GM12878 (cell line): ENCODE data around the gene USP36. TPM values are rescaled to one million over a fixed set of nuclear protein-coding genes. Genes with fewer than 3 reads are reported as not detected.

Source experiments
- ATAC-seq: fragments of 200-7000 bp; cut with Tn5 transposase; 3 replicates; pipeline ENCODE4 v1.9.1; 2020; ENCODE audit warnings: mild to moderate bottlenecking, moderate library complexity
- BruUV-seq: library from RNA; stranded (reverse); fragments of 400-500 nt; replicated peaks from 2 replicates; lab custom pipeline; 2021; lab: Mats Ljungman, UMichigan
- CTCF ChIA-PET: fragments of 300-600 bp; sonication (Branson Sonifier 250); formaldehyde crosslinking; extraction: SDS; loops from one replicate; lab custom pipeline; 2021; ENCODE audit warnings: inconsistent platforms; lab: Yijun Ruan, JAX
- POLR2A ChIA-PET: fragments of 350-600 bp; formaldehyde crosslinking; extraction: SDS; loops from one replicate; lab custom pipeline; 2021; ENCODE audit warnings: inconsistent platforms; lab: Charles Lee
- RAD21 ChIA-PET: fragments of 300-600 bp; sonication (Branson Sonifier 250); formaldehyde crosslinking; loops from one replicate; lab custom pipeline; 2023; ENCODE audit warnings: antibody characterized with exemption; ENCODE audit not compliant: unreplicated experiment; lab: Charles Lee
- SMC1A ChIA-PET: fragments of 300-600 bp; sonication (Branson Sonifier 250); formaldehyde crosslinking; loops from one replicate; lab custom pipeline; 2023; ENCODE audit not compliant: unreplicated experiment, uncharacterized antibody; lab: Charles Lee
- DNase-seq: peaks from one replicate; pipeline ENCODE4 v3.0.0-alpha.2; 2011; ENCODE audit warnings: low read depth, low spot score
- FAIRE-seq: peaks from 3 replicates; lab custom pipeline; 2011; peaks lifted over from hg19 to GRCh38; lab: Jason Lieb, UNC
- H2AFZ ChIP-seq: 2 replicates; pipeline ENCODE4 v1.6.0; 2011; ENCODE audit warnings: low read depth, low read length, control low read depth; ENCODE audit not compliant: control insufficient read depth
- H3K27ac ChIP-seq: 2 replicates; pipeline ENCODE4 v1.5.1; 2011; ENCODE audit warnings: control low read depth; ENCODE audit not compliant: control insufficient read depth, insufficient read depth
- H3K27me3 ChIP-seq, 2 experiments: replicated peaks in 1 of 2; 2 replicates each; pipeline versions ENCODE4 v1.6.0 to v1.6.1; 2011; ENCODE audit warnings: low read length in 1 of 2; ENCODE audit not compliant: control insufficient read depth in 2 of 2, insufficient read depth in 2 of 2
- H3K36me3 ChIP-seq, 2 experiments: 2 replicates each; pipeline ENCODE4 v1.5.1; 2011; ENCODE audit warnings: low read length in 1 of 2; ENCODE audit not compliant: control insufficient read depth in 2 of 2, insufficient read depth in 2 of 2
- H3K4me1 ChIP-seq: 2 replicates; pipeline ENCODE4 v1.6.1; 2011; ENCODE audit warnings: mild to moderate bottlenecking, low read length, moderate library complexity, mixed read lengths; ENCODE audit not compliant: control insufficient read depth, insufficient read depth
- H3K4me2 ChIP-seq: 2 replicates; pipeline ENCODE4 v1.6.0; 2011; ENCODE audit warnings: control low read depth; ENCODE audit not compliant: control insufficient read depth, insufficient read depth
- H3K4me3 ChIP-seq: fragments of 200-600 bp; sonication (generic); 2 replicates; pipeline ENCODE4 v1.5.1; 2016
- H3K79me2 ChIP-seq: 2 replicates; pipeline ENCODE4 v1.6.0; 2011; ENCODE audit warnings: low read length; ENCODE audit not compliant: control insufficient read depth, insufficient read depth
- H3K9ac ChIP-seq: 2 replicates; pipeline ENCODE4 v1.8.0; 2011; ENCODE audit warnings: low read length, control low read depth, mixed read lengths; ENCODE audit not compliant: control insufficient read depth, insufficient read depth
- H3K9me3 ChIP-seq: replicated peaks from 3 replicates; pipeline ENCODE4 v1.5.1; 2011; ENCODE audit warnings: mild to moderate bottlenecking, low read length; ENCODE audit not compliant: control insufficient read depth, insufficient read depth
- H4K20me1 ChIP-seq: 2 replicates; pipeline ENCODE4 v1.6.0; 2011; ENCODE audit not compliant: control insufficient read depth, insufficient read depth
- CHD1 ChIP-seq: IDR thresholded peaks from 2 replicates; pipeline ENCODE4 v1.6.1; 2012; ENCODE audit warnings: low read depth, low read length, improper control_type of control experiment
- CHD4 ChIP-seq: fragments of 200-600 bp; sonication (generic); IDR thresholded peaks from 2 replicates; pipeline ENCODE4 v1.6.1; 2016; ENCODE audit warnings: mild to moderate bottlenecking
- EED ChIP-seq: sonication (generic); IDR thresholded peaks from 2 replicates; pipeline ENCODE4 v1.6.1; 2016; ENCODE audit warnings: antibody characterized with exemption, low read depth
- ESRRA ChIP-seq: IDR thresholded peaks from 2 replicates; pipeline ENCODE4 v1.6.1; 2012; ENCODE audit warnings: mild to moderate bottlenecking, low read length, improper control_type of control experiment
- EZH2 ChIP-seq: IDR thresholded peaks from 2 replicates; pipeline ENCODE4 v1.6.1; 2012; ENCODE audit warnings: low read depth, mild to moderate bottlenecking, control low read depth, inconsistent platforms, low read length, borderline replicate concordance; ENCODE audit not compliant: control insufficient read depth
- IKZF1 ChIP-seq: fragments of 450-650 bp; conservative IDR thresholded peaks from 2 replicates; pipeline ENCODE4 v1.6.1; 2017; ENCODE audit warnings: antibody characterized with exemption, mild to moderate bottlenecking
- MXI1 ChIP-seq: fragments of 150-350 bp; IDR thresholded peaks from 2 replicates; pipeline ENCODE4 v1.6.1; 2011; ENCODE audit warnings: low read depth, mild to moderate bottlenecking, inconsistent platforms, low read length, improper control_type of control experiment
- MYC ChIP-seq: IDR thresholded peaks from 2 replicates; pipeline ENCODE4 v1.6.1; 2011; ENCODE audit warnings: mild to moderate bottlenecking, low read length, moderate library complexity, inconsistent platforms; ENCODE audit not compliant: insufficient read depth, insufficient replicate concordance, insufficient read length, severe bottlenecking
- PML ChIP-seq: IDR thresholded peaks from 2 replicates; pipeline ENCODE4 v1.6.1; 2012; ENCODE audit warnings: low read length, inconsistent platforms
- SIN3A ChIP-seq: IDR thresholded peaks from 2 replicates; pipeline ENCODE4 v1.6.1; 2012; ENCODE audit warnings: low read depth, low read length, improper control_type of control experiment
- SMAD5 ChIP-seq: IDR thresholded peaks from 2 replicates; pipeline ENCODE4 v1.6.1; 2016; ENCODE audit warnings: antibody characterized with exemption, low read depth
- SMC3 ChIP-seq: IDR thresholded peaks from 2 replicates; pipeline ENCODE4 v1.6.1; 2011; ENCODE audit warnings: low read length, improper control_type of control experiment, borderline replicate concordance
- STAT3 ChIP-seq: IDR thresholded peaks from 2 replicates; pipeline ENCODE4 v1.6.1; 2011; ENCODE audit warnings: low read depth, low read length, improper control_type of control experiment
- SUZ12 ChIP-seq: fragments of 200-600 bp; sonication (generic); IDR thresholded peaks from one replicate; pipeline ENCODE4 v1.6.1; 2018; ENCODE audit warnings: antibody characterized with exemption, mild to moderate bottlenecking; ENCODE audit not compliant: unreplicated experiment
- TAF1 ChIP-seq: IDR thresholded peaks from 2 replicates; pipeline ENCODE4 v1.6.1; 2011; ENCODE audit warnings: mild to moderate bottlenecking, low read depth, low read length, borderline replicate concordance
- WGBS: methylation state at CpG from one replicate; pipeline ENCODE4 v1.1.6; 2016; ENCODE audit warnings: low lambda C conversion rate; ENCODE audit not compliant: insufficient replicate concordance, insufficient coverage; ENCODE audit errors: missing lambda C conversion rate; 5-methylcytosine and 5-hydroxymethylcytosine counted together
- in situ Hi-C: fragments of 300-500 bp; cut with MboI; formaldehyde crosslinking; loops from 9 replicates; pipeline ENCODE4 v1.14.3; 2018; ENCODE audit warnings: mixed read lengths
- intact Hi-C: fragments of 100-400 bp; cut with micrococcal nuclease; formaldehyde crosslinking; loops from one replicate; pipeline ENCODE4 v1.14.2; 2022; ENCODE audit not compliant: unreplicated experiment
- polyA plus RNA-seq, 11 experiments: library from polyadenylated mRNA; depleted of rRNA in 4 of 11; unstranded in 6 of 11; stranded (reverse) in 5 of 11; fragments of >200 nt; fragmentation: Nextera tagmentation in 4 of 11; fragmentation: Illumina TruSeq in 1 of 11; extraction: Ambion mirVana in 4 of 11; extraction: Trizol in 1 of 11; gene quantifications; 1 replicate in 1 of 11; 2 replicates in 10 of 11; pipeline versions ENCODE4 v1.2.1 to v1.2.3, GENCODE V29; 2011 to 2016; ENCODE audit warnings: inconsistent platforms in 2 of 11, missing spikeins in 2 of 11, low read depth in 1 of 11
- total RNA-seq, 4 experiments: library from RNA; depleted of rRNA in 3 of 4; stranded (reverse); fragments of >200 nt in 3 of 4; fragmentation: Illumina TruSeq in 1 of 4; extraction: Trizol in 1 of 4; gene quantifications; 2 replicates each; pipeline versions ENCODE4 v1.2.1 to v1.2.3, GENCODE V29; 2013 to 2021
- TF ChIP-seq, protein P1 (sequence below): fragments of 450-650 bp; conservative IDR thresholded peaks from 2 replicates; pipeline ENCODE4 v1.6.1; 2017; ENCODE audit warnings: mild to moderate bottlenecking, moderate library complexity

Gene USP36
- total and polyA plus RNA-seq, 10 of the 15 experiments (the other 5 are each of a cell fraction or from before 2014, with no cell fraction given), result 7.2 to 65.7 (median 33.6) TPM

DNA sequence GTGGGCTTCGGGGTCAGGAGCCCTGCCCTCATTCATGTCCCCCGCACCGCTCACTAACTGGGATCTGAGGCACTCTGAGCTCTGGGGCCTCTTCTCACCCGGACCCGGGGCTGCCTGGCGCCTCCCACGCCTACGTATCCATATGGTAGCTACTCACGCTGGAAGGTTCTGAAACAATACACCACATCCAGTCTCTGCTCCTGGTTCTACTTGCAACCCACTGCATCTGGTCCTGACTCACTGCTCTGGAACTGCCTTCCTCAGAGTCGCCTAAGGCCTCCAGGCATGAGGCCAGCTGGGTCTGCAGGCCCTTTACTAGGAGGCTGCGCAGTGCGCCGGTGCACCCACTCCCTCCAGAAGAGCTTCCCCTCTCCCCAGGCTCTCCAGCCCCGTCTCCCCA, 18.1 kb downstream of the USP36 start:
- CTCF ChIA-PET, result no interaction called here
- H3K4me2 ChIP-seq, result no peak overlapping the region
- in situ Hi-C loops, result no loop called here
- TF ChIP-seq MYC, result no peak
- intact Hi-C loops, result no loop called here
- FAIRE-seq (no peak), ATAC-seq (no peak), DNase-seq (no peak)
- POLR2A ChIA-PET, result no interaction called here
- SMC1A ChIA-PET, result no interaction called here
- BruUV-seq, result TSS peak; percentile 43
- H3K27me3 ChIP-seq, result no peaks in the 10 kb centered on the region
- H3K36me3 ChIP-seq, result peaks cover 50 to 52% of the 10 kb centered on the region in 2 experiments
- 94% methylated on average over 12 of the region's 14 CpGs for WGBS
- no peaks in the 10 kb centered on the region for H3K4me1 ChIP-seq
- no peaks in the 10 kb centered on the region for H4K20me1 ChIP-seq
- H3K4me3 ChIP-seq, result no peak overlapping the region
- RAD21 ChIA-PET, result no interaction called here
- no peak overlapping the region for H2AFZ ChIP-seq
- H3K79me2 ChIP-seq, result no peaks in the 10 kb centered on the region; the same call in 1 of the 2 replicates
- no peak overlapping the region for H3K9ac ChIP-seq
- no peaks in the 10 kb centered on the region for H3K9me3 ChIP-seq
- H3K27ac ChIP-seq, result no peak overlapping the region

DNA sequence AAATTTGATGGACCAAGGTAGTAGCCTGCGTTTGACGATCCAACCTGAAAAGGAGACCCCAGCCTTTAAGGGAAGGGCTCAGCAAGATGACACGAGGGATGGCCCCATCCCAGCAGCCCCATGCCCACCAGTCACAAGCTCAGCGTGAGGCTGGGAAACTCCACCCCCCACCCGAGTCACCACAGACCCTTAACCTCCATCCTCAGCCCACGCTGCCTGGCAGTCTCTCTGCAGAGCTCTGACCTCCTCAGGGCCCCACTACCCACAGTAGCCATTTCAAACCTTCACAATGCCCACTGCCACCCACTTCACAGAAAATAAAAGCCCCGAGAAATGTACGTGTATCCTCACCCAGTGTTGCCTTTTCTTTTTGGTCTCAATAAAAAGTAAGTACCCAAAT, 18.7 kb downstream of the USP36 start:
- POLR2A ChIA-PET, result no interaction called here
- no peak for FAIRE-seq

More for the DNA sequence above, 18.7 kb downstream of the USP36 start:
- Histone ChIP-seq H3K4me3 (no peak overlapping the region), H3K36me3 (peaks cover 50 to 56% of the 10 kb centered on the region in 2 experiments), H3K79me2 (no peaks in the 10 kb centered on the region; the same call in 1 of the 2 replicates), H3K4me1 (no peaks in the 10 kb centered on the region), H3K27ac (no peak overlapping the region), H3K4me2 (no peak overlapping the region), H4K20me1 (no peaks in the 10 kb centered on the region), H2AFZ (no peak overlapping the region), H3K9ac (no peak overlapping the region), H3K9me3 (no peaks in the 10 kb centered on the region), H3K27me3 (no peaks in the 10 kb centered on the region)
- intact Hi-C loops, result no loop called here
- RAD21 ChIA-PET, result no interaction called here
- WGBS, result 100% methylated on average over 8 of the region's 8 CpGs
- no TSS peak for BruUV-seq
- SMC1A ChIA-PET, result no interaction called here
- no peak for DNase-seq
- CTCF ChIA-PET, result no interaction called here
- in situ Hi-C loops, result no loop called here
- TF ChIP-seq SUZ12 (no peak), STAT3 (no peak), PML (no peak), IKZF1 (no peak), CHD1 (no peak), CHD4 (no peak), TAF1 (no peak), EED (no peak), SMC3 (no peak), SIN3A (no peak), ESRRA (no peak), MXI1 (no peak), SMAD5 (no peak), EZH2 (no peak)
- TF ChIP-seq, protein P1, sequence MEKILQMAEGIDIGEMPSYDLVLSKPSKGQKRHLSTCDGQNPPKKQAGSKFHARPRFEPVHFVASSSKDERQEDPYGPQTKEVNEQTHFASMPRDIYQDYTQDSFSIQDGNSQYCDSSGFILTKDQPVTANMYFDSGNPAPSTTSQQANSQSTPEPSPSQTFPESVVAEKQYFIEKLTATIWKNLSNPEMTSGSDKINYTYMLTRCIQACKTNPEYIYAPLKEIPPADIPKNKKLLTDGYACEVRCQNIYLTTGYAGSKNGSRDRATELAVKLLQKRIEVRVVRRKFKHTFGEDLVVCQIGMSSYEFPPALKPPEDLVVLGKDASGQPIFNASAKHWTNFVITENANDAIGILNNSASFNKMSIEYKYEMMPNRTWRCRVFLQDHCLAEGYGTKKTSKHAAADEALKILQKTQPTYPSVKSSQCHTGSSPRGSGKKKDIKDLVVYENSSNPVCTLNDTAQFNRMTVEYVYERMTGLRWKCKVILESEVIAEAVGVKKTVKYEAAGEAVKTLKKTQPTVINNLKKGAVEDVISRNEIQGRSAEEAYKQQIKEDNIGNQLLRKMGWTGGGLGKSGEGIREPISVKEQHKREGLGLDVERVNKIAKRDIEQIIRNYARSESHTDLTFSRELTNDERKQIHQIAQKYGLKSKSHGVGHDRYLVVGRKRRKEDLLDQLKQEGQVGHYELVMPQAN, result no peak
- ATAC-seq, result no peak
